Measurements from ENCODE around the gene CATSPERZ. TPM values are rescaled to one million over a fixed set of nuclear protein-coding genes. Genes with fewer than 3 reads are reported as not detected.

The CATSPERZ gene
- total RNA-seq, 1 donor from 2014 or later: 0.59 TPM

DNA sequence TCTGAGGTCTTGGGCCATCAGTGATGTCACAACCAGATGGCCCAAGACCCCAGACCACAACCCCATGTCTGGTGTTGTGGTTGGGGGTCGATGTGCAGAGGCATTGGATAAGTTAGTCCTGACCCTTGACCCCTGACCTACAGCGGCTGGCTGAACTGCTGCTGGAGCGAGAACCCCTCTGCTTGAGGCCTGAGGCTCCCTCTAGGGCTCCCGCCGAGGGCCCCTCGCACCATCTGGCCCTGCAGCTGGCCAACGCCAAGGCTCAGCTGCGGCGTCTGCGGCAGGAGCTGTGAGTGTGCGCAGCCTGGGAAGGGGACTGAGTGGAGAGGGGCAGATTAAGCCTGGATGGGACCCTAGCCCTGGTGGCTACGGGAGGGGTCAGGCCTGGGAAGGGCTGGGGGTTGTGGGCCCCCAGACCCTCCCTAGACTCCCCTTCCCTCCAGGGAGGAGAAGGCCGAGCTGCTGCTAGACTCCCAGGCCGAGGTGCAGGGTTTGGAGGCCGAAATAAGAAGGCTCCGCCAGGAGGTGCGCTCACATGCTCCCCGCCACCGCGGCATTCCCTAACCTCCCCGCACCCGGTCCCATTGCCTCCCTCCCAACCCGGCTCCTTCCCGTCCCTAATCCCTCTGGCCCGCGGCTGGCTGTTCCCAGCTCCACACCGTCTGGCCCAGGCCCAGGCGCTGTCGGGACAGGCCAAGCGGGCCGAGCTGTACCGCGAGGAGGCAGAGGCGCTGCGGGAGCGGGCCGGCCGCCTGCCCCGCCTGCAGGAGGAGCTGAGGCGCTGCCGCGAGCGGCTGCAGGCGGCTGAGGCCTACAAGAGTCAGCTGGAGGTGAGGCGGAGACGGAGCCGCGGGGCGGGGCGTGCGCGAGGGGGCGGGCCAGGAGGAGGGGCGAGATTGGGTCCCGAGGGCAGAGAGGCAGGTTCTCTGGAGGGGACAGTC is 42.0 kb downstream of the CATSPERZ start:
- H3K9me3 Mint-ChIP-seq: no peaks in the 10 kb centered on the region
- H3K4me3 Mint-ChIP-seq (ENCODE audit: low read depth): peak overlapping the region; percentile 26
- peaks cover 48% of the 10 kb centered on the region for H3K36me3 Mint-ChIP-seq (ENCODE audit: low read depth)
- peak; percentile 91 for DNase-seq (ENCODE audit: low spot score)
- intact Hi-C loops (cut with micrococcal nuclease): loop anchor here (2.0 to 5.0 kb wide), 2 partner anchors 17 to 35 kb away; partner anchors contain the start of genes ESRRA and RPS6KA4
- no peak overlapping the region for H3K27ac Mint-ChIP-seq
- H3K4me1 Mint-ChIP-seq (ENCODE audit: low read depth): peaks cover 26% of the 10 kb centered on the region
- no peaks in the 10 kb centered on the region for H3K27me3 Mint-ChIP-seq (ENCODE audit: low read depth)

DNA sequence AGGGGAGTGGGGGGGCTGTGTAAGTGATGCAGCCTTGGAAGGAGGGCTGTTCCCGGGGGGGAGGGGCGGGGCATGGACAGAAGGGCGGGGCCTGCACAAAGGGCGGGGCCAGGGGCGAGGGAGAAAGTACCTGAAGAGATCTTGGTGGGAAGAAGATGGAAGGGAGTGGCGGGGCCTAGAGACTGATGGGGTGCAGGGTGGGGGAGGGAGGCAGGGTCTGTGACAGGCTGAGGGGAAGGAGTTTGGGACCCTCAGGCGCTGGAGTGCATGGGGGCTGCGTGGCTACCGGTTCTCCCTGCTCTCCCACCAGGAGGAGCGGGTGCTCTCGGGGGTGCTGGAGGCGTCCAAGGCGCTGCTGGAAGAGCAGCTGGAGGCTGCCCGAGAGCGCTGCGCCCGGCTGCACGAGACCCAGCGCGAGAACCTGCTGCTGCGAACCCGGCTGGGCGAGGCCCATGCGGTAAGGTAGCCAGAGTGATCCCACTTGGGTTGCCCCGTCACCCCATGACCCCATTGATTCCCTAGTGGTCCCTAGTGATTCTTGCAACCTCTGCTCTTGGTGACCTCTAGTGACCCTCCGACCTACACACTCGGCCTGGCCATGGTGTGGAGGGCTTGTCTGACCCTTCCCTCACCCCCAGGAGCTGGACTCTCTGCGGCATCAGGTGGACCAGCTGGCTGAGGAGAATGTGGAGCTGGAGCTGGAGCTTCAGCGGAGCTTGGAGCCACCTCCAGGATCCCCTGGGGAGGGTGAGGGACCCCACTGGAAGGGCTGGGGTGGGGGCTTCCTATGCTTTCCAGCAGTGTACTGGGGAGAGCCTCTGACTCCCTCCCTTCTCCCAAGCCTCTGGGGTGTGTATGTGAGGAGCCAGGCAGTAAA is 42.9 kb downstream of the CATSPERZ start:
- intact Hi-C loops (cut with micrococcal nuclease): loop anchor here (5.0 kb wide), 1 partner anchor 36 kb away; the partner anchor contains the start of gene ESRRA
- no peak for DNase-seq (ENCODE audit: low spot score)
- H3K36me3 Mint-ChIP-seq (ENCODE audit: low read depth): peaks cover 45% of the 10 kb centered on the region
- no peak overlapping the region for H3K27ac Mint-ChIP-seq
- H3K9me3 Mint-ChIP-seq: no peaks in the 10 kb centered on the region
- H3K4me1 Mint-ChIP-seq (ENCODE audit: low read depth): peaks cover 22% of the 10 kb centered on the region
- H3K27me3 Mint-ChIP-seq (ENCODE audit: low read depth): no peaks in the 10 kb centered on the region
- no peak overlapping the region for H3K4me3 Mint-ChIP-seq (ENCODE audit: low read depth)

DNA sequence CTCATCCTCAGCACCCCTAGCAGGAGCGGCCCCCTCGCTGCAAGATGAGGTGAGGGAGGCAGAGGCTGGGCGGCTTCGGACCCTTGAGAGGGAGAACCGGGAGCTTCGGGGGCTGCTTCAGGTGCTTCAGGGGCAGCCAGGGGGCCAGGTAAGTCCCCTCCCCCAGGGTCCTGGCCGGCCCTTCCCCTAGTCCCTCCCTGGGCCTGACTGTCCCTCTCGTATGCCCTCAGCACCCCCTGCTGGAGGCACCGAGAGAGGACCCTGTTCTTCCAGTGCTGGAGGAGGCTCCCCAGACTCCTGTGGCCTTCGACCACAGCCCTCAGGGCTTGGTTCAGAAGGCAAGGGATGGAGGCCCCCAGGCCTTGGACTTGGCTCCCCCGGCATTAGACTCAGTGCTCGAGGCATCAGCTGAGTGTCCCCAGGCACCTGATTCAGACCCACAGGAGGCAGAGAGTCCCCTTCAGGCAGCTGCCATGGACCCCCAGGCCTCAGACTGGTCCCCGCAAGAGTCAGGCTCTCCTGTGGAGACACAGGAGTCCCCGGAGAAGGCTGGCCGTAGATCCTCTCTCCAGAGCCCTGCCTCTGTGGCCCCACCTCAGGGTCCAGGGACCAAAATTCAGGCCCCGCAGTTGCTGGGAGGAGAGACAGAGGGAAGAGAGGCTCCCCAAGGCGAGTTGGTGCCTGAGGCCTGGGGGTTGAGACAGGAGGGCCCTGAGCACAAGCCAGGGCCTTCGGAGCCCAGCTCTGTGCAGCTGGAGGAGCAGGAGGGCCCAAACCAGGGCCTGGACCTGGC is 43.8 kb downstream of the CATSPERZ start:
- intact Hi-C loops (cut with micrococcal nuclease): loop anchor here (5.0 kb wide), 1 partner anchor 37 kb away; the partner anchor contains the start of gene ESRRA
- peaks cover 47% of the 10 kb centered on the region for H3K36me3 Mint-ChIP-seq (ENCODE audit: low read depth)

DNA sequence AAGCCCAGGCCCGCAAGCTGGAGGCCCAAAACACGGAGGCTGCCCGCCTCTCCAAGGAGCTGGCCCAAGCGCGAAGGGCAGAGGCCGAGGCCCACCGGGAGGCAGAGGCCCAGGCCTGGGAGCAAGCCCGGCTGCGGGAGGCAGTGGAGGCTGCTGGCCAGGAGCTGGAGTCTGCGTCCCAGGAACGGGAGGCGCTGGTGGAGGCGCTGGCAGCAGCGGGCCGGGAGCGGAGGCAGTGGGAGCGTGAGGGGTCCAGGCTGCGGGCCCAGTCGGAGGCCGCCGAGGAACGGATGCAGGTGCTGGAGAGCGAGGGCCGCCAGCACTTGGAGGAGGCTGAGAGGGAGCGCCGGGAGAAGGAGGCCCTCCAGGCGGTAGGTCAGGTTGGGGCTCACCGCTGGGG is 44.6 kb downstream of the CATSPERZ start:
- intact Hi-C loops (cut with micrococcal nuclease): loop anchor here (5.0 kb wide), 1 partner anchor 37 kb away; the partner anchor contains the start of gene ESRRA
- DNase-seq (ENCODE audit: low spot score): no peak
- no peaks in the 10 kb centered on the region for H3K9me3 Mint-ChIP-seq
- H3K27me3 Mint-ChIP-seq (ENCODE audit: low read depth): no peaks in the 10 kb centered on the region
- peaks cover 9% of the 10 kb centered on the region for H3K4me1 Mint-ChIP-seq (ENCODE audit: low read depth)
- no peak overlapping the region for H3K27ac Mint-ChIP-seq
- H3K4me3 Mint-ChIP-seq (ENCODE audit: low read depth): no peak overlapping the region
- peaks cover 44% of the 10 kb centered on the region for H3K36me3 Mint-ChIP-seq (ENCODE audit: low read depth)

More for the DNA sequence above, 43.8 kb downstream of the CATSPERZ start:
- H3K27me3 Mint-ChIP-seq (ENCODE audit: low read depth): no peaks in the 10 kb centered on the region
- H3K4me3 Mint-ChIP-seq (ENCODE audit: low read depth): no peak overlapping the region
- H3K4me1 Mint-ChIP-seq (ENCODE audit: low read depth): peaks cover 17% of the 10 kb centered on the region
- H3K9me3 Mint-ChIP-seq: no peaks in the 10 kb centered on the region
- no peak for DNase-seq (ENCODE audit: low spot score)
- H3K27ac Mint-ChIP-seq: no peak overlapping the region

DNA sequence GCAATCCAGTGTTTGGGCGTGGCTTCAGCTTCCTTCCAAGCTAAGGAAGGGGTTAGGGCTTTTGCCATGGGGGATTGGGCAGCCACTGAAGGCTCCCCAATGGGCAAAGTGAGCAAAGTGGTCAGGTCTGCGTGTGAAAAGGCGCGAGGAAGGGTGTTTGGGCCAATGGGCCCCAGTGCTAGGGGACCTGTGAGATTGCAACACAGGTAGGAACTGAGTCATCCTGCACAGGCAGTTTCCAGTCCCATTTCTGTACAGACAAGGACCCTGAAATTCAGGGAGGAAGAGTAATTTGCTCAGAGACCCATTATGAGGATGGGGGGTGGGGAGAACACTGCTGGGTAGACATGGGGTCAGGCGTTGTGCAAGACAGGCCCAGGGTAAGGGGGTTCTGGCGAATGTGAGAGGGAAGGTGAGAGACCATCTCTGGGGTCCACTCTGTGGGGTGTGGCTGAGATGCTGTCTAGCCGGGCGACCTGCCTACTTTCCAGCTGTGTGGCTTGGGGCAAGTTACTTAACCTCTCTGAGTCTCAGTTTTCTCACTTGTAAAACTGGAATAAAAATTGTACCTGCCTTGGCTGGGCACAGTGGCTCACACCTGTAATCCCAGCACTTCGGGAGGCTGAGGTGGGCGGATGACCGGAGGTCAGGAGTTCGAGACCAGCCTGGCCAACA is 47.2 kb downstream of the CATSPERZ start:
- DNase-seq (ENCODE audit: low spot score): no peak
- H3K27me3 Mint-ChIP-seq (ENCODE audit: low read depth): no peaks in the 10 kb centered on the region
- H3K36me3 Mint-ChIP-seq (ENCODE audit: low read depth): peaks cover 39% of the 10 kb centered on the region
- no peak overlapping the region for H3K4me3 Mint-ChIP-seq (ENCODE audit: low read depth)
- intact Hi-C loops (cut with micrococcal nuclease): no loop called here
- no peaks in the 10 kb centered on the region for H3K4me1 Mint-ChIP-seq (ENCODE audit: low read depth)
- H3K27ac Mint-ChIP-seq: no peak overlapping the region
- H3K9me3 Mint-ChIP-seq: no peaks in the 10 kb centered on the region

DNA sequence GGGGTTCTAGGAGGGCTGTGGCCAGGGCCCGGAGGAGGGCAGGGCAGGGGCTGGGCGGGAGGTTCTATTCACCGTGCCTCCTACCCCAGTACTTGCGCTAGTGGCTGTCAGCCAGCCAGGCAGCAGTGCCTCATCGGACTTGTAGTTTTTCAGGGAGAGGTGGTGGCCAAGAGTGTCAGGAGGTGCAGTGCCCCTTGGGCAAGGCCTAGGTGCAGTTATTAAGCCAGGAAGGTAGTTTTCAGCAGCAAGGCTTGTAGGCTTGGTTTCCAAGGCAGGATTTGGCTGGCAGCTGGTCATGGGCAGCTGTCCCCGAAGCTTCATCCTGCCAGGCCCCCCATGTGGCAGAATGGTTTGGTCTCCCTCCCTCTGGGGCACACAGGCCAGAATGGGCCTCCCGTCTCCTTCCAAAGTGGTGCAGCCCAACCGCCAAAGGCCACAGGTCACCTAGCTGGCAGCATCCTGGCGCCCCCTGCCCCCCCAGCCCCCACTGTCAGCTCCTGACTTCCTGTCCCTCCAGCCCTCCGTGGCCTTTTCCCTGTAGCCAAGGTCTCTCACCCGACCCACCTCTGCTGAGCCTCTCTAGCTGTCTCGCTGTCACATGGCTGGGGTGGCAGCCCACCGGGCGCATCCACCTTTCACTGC is 48.3 kb downstream of the CATSPERZ start:
- intact Hi-C loops (cut with micrococcal nuclease): no loop called here
- H3K4me3 Mint-ChIP-seq (ENCODE audit: low read depth): no peak overlapping the region

DNA sequence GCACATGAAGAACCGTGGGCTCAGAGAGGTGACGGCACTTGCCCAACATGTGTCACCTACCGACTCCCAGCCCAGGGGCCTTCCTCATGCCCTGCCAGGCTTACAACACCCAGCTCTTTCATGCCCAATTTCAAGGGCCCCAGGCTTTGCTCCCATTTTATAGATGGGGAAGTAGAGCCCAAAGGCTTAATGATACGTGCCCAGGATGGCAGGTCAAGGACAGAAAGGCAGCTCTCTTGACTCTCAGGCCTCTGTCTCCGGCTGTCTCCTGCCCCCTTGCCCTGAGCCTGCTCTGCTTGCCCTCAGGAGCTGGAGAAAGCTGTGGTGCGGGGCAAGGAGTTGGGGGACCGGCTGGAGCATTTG is 48.8 kb downstream of the CATSPERZ start:
- Mint-ChIP-seq H3K27me3 (ENCODE audit: low read depth) (no peaks in the 10 kb centered on the region), H3K27ac (no peak overlapping the region), H3K9me3 (no peaks in the 10 kb centered on the region), H3K4me1 (ENCODE audit: low read depth) (no peaks in the 10 kb centered on the region), H3K4me3 (ENCODE audit: low read depth) (no peak overlapping the region), H3K36me3 (ENCODE audit: low read depth) (peaks cover 32% of the 10 kb centered on the region)
- intact Hi-C loops (cut with micrococcal nuclease): no loop called here
- no peak for DNase-seq (ENCODE audit: low spot score)

More for the DNA sequence above, 48.3 kb downstream of the CATSPERZ start:
- Mint-ChIP-seq H3K36me3 (ENCODE audit: low read depth) (peaks cover 32% of the 10 kb centered on the region), H3K4me1 (ENCODE audit: low read depth) (no peaks in the 10 kb centered on the region), H3K9me3 (no peaks in the 10 kb centered on the region), H3K27me3 (ENCODE audit: low read depth) (no peaks in the 10 kb centered on the region), H3K27ac (no peak overlapping the region)
- no peak for DNase-seq (ENCODE audit: low spot score)

DNA sequence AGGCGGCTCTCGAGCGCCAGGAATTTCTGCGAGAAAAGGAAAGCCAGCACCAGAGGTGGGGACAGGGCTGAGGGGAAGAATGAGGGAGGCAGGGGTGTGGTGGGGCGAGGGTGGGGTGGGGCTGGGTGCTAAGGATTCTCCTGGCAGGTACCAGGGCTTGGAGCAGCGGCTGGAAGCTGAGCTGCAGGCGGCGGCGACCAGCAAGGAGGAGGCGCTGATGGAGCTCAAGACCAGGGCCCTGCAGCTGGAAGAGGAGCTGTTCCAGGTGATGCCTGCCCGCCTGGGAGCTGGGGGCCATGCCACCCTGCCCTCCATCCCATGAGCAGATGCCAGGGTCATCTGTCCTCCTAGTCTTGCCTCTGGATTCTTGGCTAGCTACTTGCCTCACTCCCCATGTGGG is 49.2 kb downstream of the CATSPERZ start:
- DNase-seq (ENCODE audit: low spot score): no peak
- Mint-ChIP-seq H3K9me3 (no peaks in the 10 kb centered on the region), H3K27me3 (ENCODE audit: low read depth) (no peaks in the 10 kb centered on the region), H3K36me3 (ENCODE audit: low read depth) (peaks cover 32% of the 10 kb centered on the region), H3K27ac (no peak overlapping the region), H3K4me1 (ENCODE audit: low read depth) (no peaks in the 10 kb centered on the region), H3K4me3 (ENCODE audit: low read depth) (no peak overlapping the region)
- intact Hi-C loops (cut with micrococcal nuclease): no loop called here

DNA sequence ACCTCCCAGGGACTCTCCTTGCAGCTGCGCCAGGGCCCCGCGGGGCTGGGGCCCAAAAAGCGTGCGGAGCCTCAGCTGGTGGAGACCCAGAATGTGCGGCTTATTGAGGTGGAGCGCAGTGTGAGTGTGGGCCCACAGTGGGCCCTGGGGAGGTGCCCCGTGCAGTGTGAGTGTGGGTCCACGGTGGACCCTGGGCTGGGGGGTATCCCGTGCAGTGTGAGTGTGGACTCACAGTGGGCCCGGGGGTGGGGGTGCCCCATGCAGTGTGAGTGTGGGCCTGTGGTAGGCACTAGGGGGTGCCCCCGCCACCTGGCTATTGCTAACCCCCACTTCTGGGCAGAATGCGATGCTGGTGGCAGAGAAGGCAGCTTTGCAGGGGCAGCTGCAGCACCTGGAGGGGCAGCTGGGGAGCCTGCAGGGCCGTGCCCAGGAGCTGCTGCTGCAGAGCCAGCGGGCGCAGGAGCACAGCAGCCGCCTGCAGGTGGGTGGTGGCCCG is 51.0 kb downstream of the CATSPERZ start:
- H3K27ac Mint-ChIP-seq: no peak overlapping the region
- H3K4me3 Mint-ChIP-seq (ENCODE audit: low read depth): no peak overlapping the region
- H3K4me1 Mint-ChIP-seq (ENCODE audit: low read depth): no peaks in the 10 kb centered on the region
- H3K9me3 Mint-ChIP-seq: no peaks in the 10 kb centered on the region
- H3K27me3 Mint-ChIP-seq (ENCODE audit: low read depth): no peaks in the 10 kb centered on the region
- H3K36me3 Mint-ChIP-seq (ENCODE audit: low read depth): peaks cover 23% of the 10 kb centered on the region
- intact Hi-C loops (cut with micrococcal nuclease): no loop called here
- no peak for DNase-seq (ENCODE audit: low spot score)

DNA sequence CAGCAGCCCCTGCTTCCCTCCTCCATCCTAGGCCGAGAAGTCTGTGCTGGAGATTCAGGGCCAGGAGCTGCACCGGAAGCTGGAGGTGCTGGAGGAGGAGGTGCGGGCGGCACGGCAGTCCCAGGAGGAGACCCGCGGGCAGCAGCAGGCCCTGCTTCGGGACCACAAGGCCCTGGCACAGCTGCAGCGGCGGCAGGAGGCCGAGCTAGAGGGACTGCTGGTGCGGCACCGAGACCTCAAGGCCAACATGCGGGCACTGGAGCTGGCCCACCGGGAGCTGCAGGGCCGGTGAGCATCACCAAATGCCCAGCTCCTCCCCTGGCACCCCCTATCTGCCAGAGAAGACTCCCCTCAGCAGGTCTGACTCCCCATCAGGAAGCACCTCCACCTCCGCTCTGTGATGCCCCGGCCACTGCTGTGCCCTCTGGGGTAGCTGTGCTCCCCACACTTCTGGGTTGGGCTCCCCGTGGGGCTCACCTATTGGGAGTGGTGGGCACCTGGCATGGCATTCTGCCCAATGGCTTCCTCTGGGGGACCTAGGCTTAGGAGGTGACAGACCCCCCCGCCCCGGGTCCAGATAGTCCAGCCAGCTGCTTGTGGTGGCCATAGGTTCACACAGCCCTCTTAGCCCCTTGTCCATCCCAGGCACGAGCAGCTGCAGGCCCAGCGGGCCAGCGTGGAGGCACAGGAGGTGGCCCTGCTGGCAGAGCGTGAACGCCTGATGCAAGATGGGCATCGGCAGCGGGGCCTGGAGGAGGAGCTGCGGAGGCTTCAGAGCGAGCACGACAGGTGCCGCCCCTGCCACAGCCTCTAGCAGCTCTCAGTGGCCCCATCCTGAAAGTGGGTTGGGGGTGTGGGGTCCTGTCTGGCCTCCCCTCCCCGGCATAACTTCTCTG is 52.2 kb downstream of the CATSPERZ start:
- Mint-ChIP-seq H3K9me3 (no peaks in the 10 kb centered on the region), H3K4me3 (ENCODE audit: low read depth) (no peak overlapping the region), H3K27me3 (ENCODE audit: low read depth) (no peaks in the 10 kb centered on the region), H3K27ac (no peak overlapping the region), H3K4me1 (ENCODE audit: low read depth) (peaks cover 3% of the 10 kb centered on the region), H3K36me3 (ENCODE audit: low read depth) (peaks cover 22% of the 10 kb centered on the region)
- intact Hi-C loops (cut with micrococcal nuclease): no loop called here
- DNase-seq (ENCODE audit: low spot score): no peak
